ENCODE results near the gene GLI3. TPM values are rescaled to one million over a fixed set of nuclear protein-coding genes. Genes with fewer than 3 reads are reported as not detected.

Gene GLI3
- total and polyA plus RNA-seq, 2 of the 8 experiments (the other 6 are each of a cell fraction or from before 2014, with no cell fraction given), result 8.0 to 31.1 TPM

GRCh38 chr7:42213093-42213492 is 23.9 kb downstream of the GLI3 start:
- Histone ChIP-seq H3K27ac (ENCODE audit: low read depth, low read length) (peak overlapping the region; percentile 3; the same call in 1 of the 2 replicates), H2AK5ac (ENCODE audit: low read depth, low read length) (no peak overlapping the region), H3K14ac (ENCODE audit: insufficient read length) (no peak overlapping the region), H3K9ac (replicated peaks in 1 of 4; ENCODE audit: extremely low read depth in 1 of 4, low read depth in 3 of 4, low read length in 3 of 4) (no peak overlapping the region), H4K91ac (replicated peaks; ENCODE audit: insufficient read length, low read length) (no peak overlapping the region), H3K79me1 (ENCODE audit: low read depth, low read length) (no peaks in the 10 kb centered on the region), H2BK5ac (ENCODE audit: low read depth, low read length) (no peak overlapping the region), H3K4ac (replicated peaks; ENCODE audit: insufficient read length, low read depth, low read length) (no peak overlapping the region), H3K4me1 (replicated peaks in 1 of 4; ENCODE audit: control insufficient read depth in 3 of 4, insufficient read depth in 4 of 4, low read length in 3 of 4) (peaks cover 0 to 17% (median 12%) of the 10 kb centered on the region in 4 experiments; a peak in 5 of 7 replicates), H4K5ac (ENCODE audit: insufficient read length, low read depth, low read length) (no peak overlapping the region), H3K4me3 (ENCODE audit: extremely low read depth in 1 of 4, insufficient read depth in 2 of 4, low read depth in 3 of 4, low read length in 4 of 4) (no peak overlapping the region), H3K79me2 (ENCODE audit: control insufficient read depth in 1 of 2, insufficient read depth in 2 of 2, low read length in 2 of 2) (peaks cover 0 to 47% of the 10 kb centered on the region in 2 experiments; a peak in 2 of 4 replicates), H2BK15ac (ENCODE audit: low read length) (no peak overlapping the region), H3K36me3 (ENCODE audit: control insufficient read depth in 2 of 4, insufficient read depth in 4 of 4, low read length in 3 of 4) (no peaks in the 10 kb centered on the region; a peak in 1 of 8 replicates), H3K18ac (ENCODE audit: extremely low read depth, low read length) (no peak overlapping the region), H3K27me3 (replicated peaks in 1 of 4; ENCODE audit: control insufficient read depth in 3 of 4, extremely low read depth in 1 of 4, insufficient read depth in 3 of 4, low read length in 3 of 4) (no peaks in the 10 kb centered on the region), H2AFZ (ENCODE audit: low read length) (no peak overlapping the region), H4K20me1 (replicated peaks in 1 of 2; ENCODE audit: control insufficient read depth in 1 of 2, insufficient read depth in 2 of 2, low read length in 2 of 2) (no peaks in the 10 kb centered on the region), H2BK20ac (ENCODE audit: low read length) (no peak overlapping the region), H3K56ac (replicated peaks; ENCODE audit: insufficient read length, low read depth, low read length) (no peak overlapping the region), H3K4me2 (ENCODE audit: insufficient read depth in 1 of 2, low read depth in 2 of 2, low read length in 2 of 2) (peak overlapping the region in 1 of 2 experiments; percentile 52; a peak in 1 of 4 replicates), H3K23ac (ENCODE audit: insufficient read length) (no peak overlapping the region), H3K9me3 (ENCODE audit: insufficient read depth in 2 of 2, low read depth in 1 of 2, low read length in 1 of 2) (no peaks in the 10 kb centered on the region), H3K23me2 (ENCODE audit: low read depth, low read length) (no peaks in the 10 kb centered on the region), H2BK12ac (ENCODE audit: low read depth, low read length) (no peak overlapping the region), H2BK120ac (replicated peaks; ENCODE audit: low read depth, low read length) (no peak overlapping the region), H4K8ac (ENCODE audit: extremely low read depth, insufficient read depth, low read length) (no peak overlapping the region)
- 84% methylated on average over 3 of the region's 3 CpGs; no CpG with 5 or more reads in 1 of the 2 experiments for WGBS, 2 experiments (ENCODE audit: extremely low coverage in 1 of 2, insufficient coverage in 1 of 2, insufficient read length in 1 of 2, insufficient replicate concordance in 2 of 2, low coverage in 1 of 2, low lambda C conversion rate in 2 of 2, missing lambda C conversion rate in 1 of 2)
- DNase-seq (ENCODE audit: low read depth in 1 of 2, low spot score in 2 of 2), result no peak
- FAIRE-seq, result no peak
- ChIA-PET POLR2A (ENCODE audit: partially characterized antibody) (interaction anchor here (1.0 to 3.1 kb wide), 3 partner anchors 8 to 14 kb away, joined by 3 to 14 read pairs (median 9); no protein-coding TSS in a partner anchor), CTCF (ENCODE audit: partially characterized antibody) (interaction anchor here (1.0 to 1.6 kb wide), 6 partner anchors 9 to 105 kb away, joined by 3 to 5 read pairs (median 3); no protein-coding TSS in a partner anchor)
- TF ChIP-seq, protein P1, sequence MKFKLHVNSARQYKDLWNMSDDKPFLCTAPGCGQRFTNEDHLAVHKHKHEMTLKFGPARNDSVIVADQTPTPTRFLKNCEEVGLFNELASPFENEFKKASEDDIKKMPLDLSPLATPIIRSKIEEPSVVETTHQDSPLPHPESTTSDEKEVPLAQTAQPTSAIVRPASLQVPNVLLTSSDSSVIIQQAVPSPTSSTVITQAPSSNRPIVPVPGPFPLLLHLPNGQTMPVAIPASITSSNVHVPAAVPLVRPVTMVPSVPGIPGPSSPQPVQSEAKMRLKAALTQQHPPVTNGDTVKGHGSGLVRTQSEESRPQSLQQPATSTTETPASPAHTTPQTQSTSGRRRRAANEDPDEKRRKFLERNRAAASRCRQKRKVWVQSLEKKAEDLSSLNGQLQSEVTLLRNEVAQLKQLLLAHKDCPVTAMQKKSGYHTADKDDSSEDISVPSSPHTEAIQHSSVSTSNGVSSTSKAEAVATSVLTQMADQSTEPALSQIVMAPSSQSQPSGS (IDR thresholded peaks at IDR 0.05; ENCODE audit: low read length), result no peak
- TF ChIP-seq HDAC2 (IDR thresholded peaks at IDR 0.05; ENCODE audit: borderline replicate concordance in 1 of 2, low read depth in 2 of 2, low read length in 2 of 2) (no peak), ZNF274 (IDR thresholded peaks at IDR 0.05; ENCODE audit: borderline replicate concordance, extremely low read depth, low read length) (no peak), RBBP5 (IDR thresholded peaks at IDR 0.05; ENCODE audit: borderline replicate concordance, low read depth, low read length) (no peak), CBX8 (IDR thresholded peaks at IDR 0.05; ENCODE audit: borderline replicate concordance, low read depth, low read length) (no peak), SP4 (IDR thresholded peaks at IDR 0.05; ENCODE audit: low read length) (no peak)
